ENCODE data around the gene ACTRT2. TPM values are rescaled to one million over a fixed set of nuclear protein-coding genes. Genes with fewer than 3 reads are reported as not detected.

ACTRT2 gene
- polyA plus RNA-seq, 1 donor (not counting 4 experiments of a cell fraction or from before 2014, with no cell fraction given) = not detected

GRCh38 chr1:3061566-3061965, 40.3 kb downstream of the ACTRT2 start:
- H3K4me1 ChIP-seq (ENCODE audit: control insufficient read depth, extremely low read depth, insufficient read depth, low read length) = no peaks in the 10 kb centered on the region
- no peak for FAIRE-seq
- no peaks in the 10 kb centered on the region for H3K9me1 ChIP-seq (ENCODE audit: control insufficient read depth, extremely low read depth, insufficient read depth, low read length)
- dilution Hi-C loops (cut with MboI; ENCODE audit: extremely low pct_ligation_motif_present, low sequenced_read_pairs) = no loop called here
- H3K79me2 ChIP-seq (ENCODE audit: control insufficient read depth, insufficient read depth, low read length) = no peaks in the 10 kb centered on the region
- no peak overlapping the region for H3K9ac ChIP-seq (ENCODE audit: control insufficient read depth, extremely low read depth, insufficient read depth, low read length)
- peaks cover 51% of the 10 kb centered on the region for H3K27me3 ChIP-seq (ENCODE audit: control insufficient read depth, extremely low read depth, insufficient read depth, low read length)
- H3K27ac ChIP-seq (ENCODE audit: control insufficient read depth, insufficient read depth, low read length) = no peak overlapping the region
- DNase-seq (ENCODE audit: low read depth, low spot score) = no peak
- no peaks in the 10 kb centered on the region for H3K36me3 ChIP-seq (ENCODE audit: control insufficient read depth in 2 of 2, extremely low read depth in 1 of 2, insufficient read depth in 2 of 2, low read length in 2 of 2)
- H4K20me1 ChIP-seq (ENCODE audit: control insufficient read depth, extremely low read depth, insufficient read depth, low read length) = no peaks in the 10 kb centered on the region
- no peak overlapping the region for H2AFZ ChIP-seq (ENCODE audit: control insufficient read depth, low read length)
- no peak overlapping the region for H3K4me2 ChIP-seq (ENCODE audit: control insufficient read depth, extremely low read depth, insufficient read depth, low read depth, low read length)
- no peaks in the 10 kb centered on the region for H3K9me3 ChIP-seq (ENCODE audit: control insufficient read depth, low read depth, low read length)
- TF ChIP-seq CTCF (optimal IDR thresholded peaks at IDR 0.05 in 1 of 3, IDR thresholded peaks at IDR 0.05 in 1 of 3, conservative IDR thresholded peaks at IDR 0.05 in 1 of 3; ENCODE audit: extremely low read depth in 1 of 3, insufficient read depth in 2 of 3, low read length in 3 of 3) = no peak
- TF ChIP-seq EZH2 (IDR thresholded peaks at IDR 0.05; ENCODE audit: low read length) = no peak
- H3K4me3 ChIP-seq (ENCODE audit: control insufficient read depth in 2 of 3, extremely low read depth in 1 of 3, insufficient read depth in 2 of 3, low read depth in 1 of 3, low read length in 3 of 3) = no peak overlapping the region

- H4K20me1 ChIP-seq (ENCODE audit: control insufficient read depth, extremely low read depth, insufficient read depth, low read length) = no peaks in the 10 kb centered on the region
- H3K36me3 ChIP-seq (ENCODE audit: control insufficient read depth in 2 of 2, extremely low read depth in 1 of 2, insufficient read depth in 2 of 2, low read length in 2 of 2) = no peaks in the 10 kb centered on the region
- no peak overlapping the region for H2AFZ ChIP-seq (ENCODE audit: control insufficient read depth, low read length)
- dilution Hi-C loops (cut with MboI; ENCODE audit: extremely low pct_ligation_motif_present, low sequenced_read_pairs) = no loop called here
- no peaks in the 10 kb centered on the region for H3K79me2 ChIP-seq (ENCODE audit: control insufficient read depth, insufficient read depth, low read length)
- H3K27me3 ChIP-seq (ENCODE audit: control insufficient read depth, extremely low read depth, insufficient read depth, low read length) = peaks cover 56% of the 10 kb centered on the region
- no peak overlapping the region for H3K4me3 ChIP-seq (ENCODE audit: control insufficient read depth in 2 of 3, extremely low read depth in 1 of 3, insufficient read depth in 2 of 3, low read depth in 1 of 3, low read length in 3 of 3)
- DNase-seq (ENCODE audit: low read depth, low spot score) (no peak), FAIRE-seq (no peak)
- no peak overlapping the region for H3K9ac ChIP-seq (ENCODE audit: control insufficient read depth, extremely low read depth, insufficient read depth, low read length)
- no peak overlapping the region for H3K27ac ChIP-seq (ENCODE audit: control insufficient read depth, insufficient read depth, low read length)
- H3K9me1 ChIP-seq (ENCODE audit: control insufficient read depth, extremely low read depth, insufficient read depth, low read length) = no peaks in the 10 kb centered on the region
- no peaks in the 10 kb centered on the region for H3K4me1 ChIP-seq (ENCODE audit: control insufficient read depth, extremely low read depth, insufficient read depth, low read length)
- H3K9me3 ChIP-seq (ENCODE audit: control insufficient read depth, low read depth, low read length) = no peaks in the 10 kb centered on the region
- TF ChIP-seq CTCF (optimal IDR thresholded peaks at IDR 0.05 in 1 of 3, IDR thresholded peaks at IDR 0.05 in 1 of 3, conservative IDR thresholded peaks at IDR 0.05 in 1 of 3; ENCODE audit: extremely low read depth in 1 of 3, insufficient read depth in 2 of 3, low read length in 3 of 3) (no peak), EZH2 (IDR thresholded peaks at IDR 0.05; ENCODE audit: low read length) (peak; percentile 42)
- no peak overlapping the region for H3K4me2 ChIP-seq (ENCODE audit: control insufficient read depth, extremely low read depth, insufficient read depth, low read depth, low read length)
These were observed 40.8 kb downstream of the ACTRT2 start for GRCh38 chr1:3061981-3062615.
